ENCODE measurements around the gene ATIC. TPM values are rescaled to one million over a fixed set of nuclear protein-coding genes. Genes with fewer than 3 reads are reported as not detected.

Gene ATIC
- total RNA-seq, 1 experiment from 2014 or later: 25.4 TPM

GRCh38 chr2:215361211-215361875 lies 49.5 kb downstream of the ATIC start:
- DNase-seq (ENCODE audit: low read depth): no peak

GRCh38 chr2:215361876-215362561 lies 50.2 kb downstream of the ATIC start:
- no peak for DNase-seq (ENCODE audit: low read depth)

DNA sequence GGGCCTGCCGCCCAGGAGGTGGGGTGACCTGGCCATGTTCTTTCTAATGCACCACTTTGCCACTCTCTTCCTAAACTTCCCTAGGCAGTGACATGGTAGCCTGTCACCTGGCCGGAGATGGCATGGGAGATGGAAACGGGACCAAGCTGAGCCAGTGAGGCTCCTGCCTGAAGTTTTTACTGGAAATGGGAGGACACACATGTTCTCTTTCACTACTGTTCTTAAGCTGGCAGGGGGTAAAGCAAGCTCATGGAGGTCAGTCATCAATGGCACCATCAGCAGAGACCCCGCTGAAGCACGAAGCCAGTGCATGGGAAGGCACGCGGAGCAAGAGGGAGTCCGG lies 50.7 kb downstream of the ATIC start:
- DNase-seq (ENCODE audit: low read depth): no peak

DNA sequence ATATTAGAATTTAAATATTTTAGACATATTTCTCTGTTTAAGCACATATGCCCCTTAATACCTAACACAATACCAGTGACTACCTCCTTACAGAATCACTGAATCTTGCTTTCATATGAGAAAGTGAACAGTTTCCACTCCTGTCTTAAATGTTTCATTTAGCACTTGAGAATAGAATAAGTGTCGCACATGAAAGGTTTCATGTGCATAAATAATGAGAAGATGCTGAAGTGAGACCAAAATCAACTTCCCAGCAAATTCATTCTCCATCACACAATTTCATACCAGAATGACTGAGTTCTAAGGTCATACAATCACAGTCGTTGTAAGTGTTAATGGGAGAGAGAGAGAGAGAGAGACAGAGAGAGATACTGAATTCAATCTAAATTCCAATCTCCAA lies 51.2 kb downstream of the ATIC start:
- DNase-seq (ENCODE audit: low read depth): no peak

DNA sequence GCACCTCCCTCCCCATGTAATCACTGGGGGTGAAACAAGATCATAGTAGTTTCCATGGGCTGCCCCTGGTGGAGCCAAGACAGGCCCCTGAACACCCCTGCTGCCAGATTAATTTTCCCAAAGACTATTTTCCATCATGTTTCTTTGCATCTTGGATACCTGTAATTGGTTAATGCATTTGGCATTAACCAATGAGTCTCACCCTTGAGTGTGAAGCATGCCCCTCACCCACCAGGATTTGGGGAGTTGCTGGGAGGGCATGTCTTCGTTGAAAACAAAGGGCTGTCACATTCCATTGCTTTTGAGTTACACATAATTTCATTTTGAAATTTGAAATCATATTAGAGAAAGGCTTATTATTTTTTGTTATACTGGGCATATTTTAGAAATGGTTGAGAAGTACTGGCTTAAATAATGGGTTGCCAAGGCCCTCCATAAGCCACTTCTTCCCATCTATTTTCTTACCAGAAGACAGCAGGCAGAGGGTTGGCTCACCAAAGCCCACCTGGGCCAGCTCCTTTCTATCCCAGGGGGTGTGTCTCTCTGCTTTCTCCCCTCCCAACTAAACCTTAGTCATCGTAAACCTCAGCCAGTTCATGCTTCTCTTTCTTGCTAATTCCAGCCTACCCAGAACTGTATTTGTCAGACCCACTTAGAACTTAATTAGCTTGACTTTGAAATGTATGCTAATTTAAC lies 51.8 kb downstream of the ATIC start:
- no peak for DNase-seq (ENCODE audit: low read depth)

GRCh38 chr2:215364157-215365155 lies 52.6 kb downstream of the ATIC start:
- DNase-seq (ENCODE audit: low read depth): no peak

GRCh38 chr2:215365184-215365658 lies 53.4 kb downstream of the ATIC start:
- no peak for DNase-seq (ENCODE audit: low read depth)

- no peak for DNase-seq (ENCODE audit: low read depth)
Measured at GRCh38 chr2:215366440-215367032, 54.7 kb downstream of the ATIC start.

DNA sequence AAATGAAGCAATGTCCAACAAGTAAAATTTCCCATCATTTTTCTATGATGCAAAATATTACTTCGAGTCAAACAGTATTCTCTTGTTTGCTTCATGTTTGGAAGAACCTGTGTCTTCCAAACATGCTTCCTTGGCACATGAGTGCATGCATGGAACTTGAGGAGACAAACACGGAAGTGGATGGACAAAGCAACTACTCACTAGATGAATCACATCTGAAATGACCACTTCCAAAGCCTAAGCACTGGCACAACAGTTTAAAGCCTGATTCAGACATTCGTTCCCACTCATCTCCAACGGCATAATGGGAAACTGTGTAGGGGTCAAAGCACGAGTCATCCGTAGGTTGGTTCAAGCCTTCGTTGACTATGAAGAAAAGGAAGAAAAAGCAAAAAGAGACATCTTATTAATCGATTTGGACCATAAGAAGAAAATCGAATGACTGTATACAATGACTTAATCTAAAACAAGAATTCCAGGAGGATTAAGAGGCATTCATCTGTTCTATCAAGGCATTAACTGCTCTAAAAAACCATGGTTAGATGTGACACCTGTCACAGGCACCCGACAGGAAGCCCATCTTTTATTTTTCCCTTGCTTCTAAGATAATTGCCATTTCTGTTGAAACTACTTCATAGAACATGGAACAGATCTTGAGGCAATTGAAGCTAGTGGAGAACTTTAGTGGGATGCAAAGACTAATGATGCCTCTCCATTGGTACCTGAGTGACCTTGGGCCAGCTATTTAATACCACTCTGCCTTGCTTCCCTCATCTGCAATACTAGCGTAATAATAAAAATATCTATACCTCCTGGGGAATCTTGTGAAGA lies 56.0 kb downstream of the ATIC start:
- peak; percentile 65 for DNase-seq (ENCODE audit: low read depth)

DNA sequence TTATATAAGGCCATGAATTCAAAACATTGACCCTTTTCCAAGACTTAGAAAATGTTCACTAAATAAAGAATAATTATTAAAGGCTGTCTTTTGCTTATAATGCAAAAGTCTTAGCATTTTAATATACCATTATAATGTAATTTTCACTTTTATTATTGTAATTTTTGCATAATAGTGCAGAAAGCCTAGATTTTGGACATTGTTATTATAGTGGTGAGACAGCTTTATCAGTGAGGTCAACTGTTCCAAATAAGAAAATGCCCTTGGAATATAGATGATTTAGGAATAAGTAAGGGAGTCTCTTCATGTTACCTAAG lies 56.6 kb downstream of the ATIC start:
- DNase-seq (ENCODE audit: low read depth): no peak

DNA sequence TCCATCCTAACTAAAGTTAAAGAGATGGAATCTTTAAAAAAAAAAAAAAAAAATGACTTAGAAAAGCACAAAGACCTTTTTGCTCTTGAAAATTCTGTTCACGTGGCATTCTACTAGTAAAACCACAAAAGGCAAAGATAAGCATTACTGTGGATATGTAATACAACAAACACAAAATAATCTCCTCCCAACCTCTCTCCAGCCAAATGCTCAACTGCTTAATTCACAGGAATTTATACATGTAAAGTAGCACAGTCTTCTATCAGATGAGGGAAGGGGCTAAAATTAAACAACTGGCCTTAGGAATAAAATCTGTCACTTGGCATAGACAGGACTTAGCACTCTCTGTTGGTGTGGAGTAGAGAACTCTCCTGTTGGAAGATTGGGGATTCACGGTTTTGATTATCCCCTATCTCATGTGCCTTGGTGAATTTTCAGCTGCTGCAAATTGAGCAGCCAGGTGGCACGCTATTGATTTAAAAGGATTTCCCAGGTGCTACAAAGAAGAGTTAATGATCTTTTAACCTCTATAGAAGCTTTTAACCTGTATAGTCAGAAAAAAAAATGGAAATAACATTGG lies 57.4 kb downstream of the ATIC start:
- no peak for DNase-seq (ENCODE audit: low read depth)

GRCh38 chr2:215370112-215370965 lies 58.5 kb downstream of the ATIC start:
- DNase-seq (ENCODE audit: low read depth): peak; percentile 15

GRCh38 chr2:215371915-215372897 lies 60.3 kb downstream of the ATIC start:
- DNase-seq (ENCODE audit: low read depth): no peak

GRCh38 chr2:215372968-215373649 lies 61.2 kb downstream of the ATIC start:
- DNase-seq (ENCODE audit: low read depth): no peak

DNA sequence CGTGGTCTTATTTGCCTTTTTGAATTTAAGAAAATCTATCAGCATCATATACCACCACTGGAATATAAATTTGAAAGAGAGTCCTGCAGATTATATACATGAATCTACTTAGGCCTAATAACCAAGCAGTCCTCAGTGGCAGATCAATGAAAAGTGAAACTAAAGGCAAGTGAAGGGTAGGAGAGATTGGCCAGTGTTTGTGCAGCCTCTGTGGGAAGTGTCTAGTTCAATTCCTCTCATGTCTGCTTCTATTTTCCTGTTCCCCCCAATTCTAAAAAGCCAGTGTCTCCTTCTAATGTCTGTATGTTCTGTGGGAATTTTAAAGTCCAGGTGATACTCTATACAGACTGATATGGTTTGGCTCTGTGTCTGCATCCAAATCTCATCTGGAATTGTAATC lies 62.1 kb downstream of the ATIC start:
- DNase-seq (ENCODE audit: low read depth): no peak

DNA sequence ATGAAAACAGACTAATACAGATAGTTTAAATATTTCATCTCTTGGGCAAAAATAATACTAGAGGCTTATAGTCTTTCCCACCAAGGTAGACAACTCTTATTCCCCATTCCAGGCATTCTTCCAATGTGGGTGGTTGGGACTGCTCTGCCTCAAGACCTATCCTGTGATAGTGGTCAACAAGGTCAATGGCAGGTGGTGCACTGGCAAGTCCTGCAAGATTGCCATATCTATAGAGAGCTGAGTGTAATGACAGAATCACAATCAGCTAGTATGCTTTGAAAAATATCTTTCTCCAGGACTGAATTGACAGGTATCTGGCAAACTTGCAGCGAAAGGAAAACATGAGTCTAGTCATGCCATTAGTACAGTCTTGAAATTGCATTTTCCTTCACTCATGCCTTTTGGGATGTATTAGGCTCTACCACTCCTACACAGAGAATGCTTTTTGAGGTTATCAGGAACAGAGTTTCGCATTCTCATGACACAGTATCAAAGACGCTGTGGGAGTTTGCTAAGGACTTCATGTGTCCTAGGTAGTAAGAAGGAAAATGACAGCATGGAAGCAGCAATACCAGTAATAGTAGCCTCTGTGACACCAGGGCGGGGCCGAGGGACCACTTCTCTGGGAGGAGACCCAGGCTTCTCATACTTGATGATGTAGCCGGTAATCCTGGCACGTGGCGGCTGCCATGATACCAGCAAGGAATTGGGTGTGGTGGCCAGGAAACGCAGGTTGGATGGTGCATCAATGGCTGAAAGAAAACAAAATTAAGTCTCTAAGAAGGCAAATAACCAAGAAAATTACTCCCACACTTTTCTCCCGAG lies 63.0 kb downstream of the ATIC start:
- no peak for DNase-seq (ENCODE audit: low read depth)

DNA sequence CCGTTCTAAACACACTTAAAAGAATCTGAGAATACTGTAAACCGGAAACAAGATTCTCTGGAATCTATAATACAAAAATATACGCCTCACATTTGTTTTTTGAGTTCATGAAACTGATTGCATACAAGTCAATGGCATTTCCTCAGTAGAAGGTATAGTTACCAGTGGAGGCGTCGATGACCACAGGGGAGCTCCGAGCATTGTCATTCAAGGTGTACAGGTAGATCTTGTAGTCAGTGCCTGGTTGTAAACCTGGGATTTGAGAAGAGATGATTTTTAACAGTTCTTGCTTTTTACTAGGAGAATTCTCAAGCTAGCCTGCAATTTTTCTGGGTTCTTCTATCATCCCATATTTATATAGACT lies 63.6 kb downstream of the ATIC start:
- no peak for DNase-seq (ENCODE audit: low read depth)

Measured in M059J (cell line).